CD4-positive, alpha-beta T cell (primary cell): Measurements from ENCODE around the gene P4HTM. TPM values are rescaled to one million over a fixed set of nuclear protein-coding genes. Genes with fewer than 3 reads are reported as not detected.

Source experiments
- ATAC-seq: fragments of 200-7000 bp; cut with Tn5 transposase; one replicate; pipeline ENCODE4 v1.10.0; 2022; ENCODE audit warnings: mild to moderate bottlenecking; ENCODE audit not compliant: poor library complexity
- CTCF ChIA-PET: fragments of 350-600 bp; sonication (Branson Sonifier 250); formaldehyde crosslinking; loops from one replicate; lab custom pipeline; 2021; ENCODE audit warnings: antibody characterized with exemption, inconsistent platforms; lab: Charles Lee
- POLR2A ChIA-PET: fragments of 350-600 bp; sonication (Branson Sonifier 250); formaldehyde crosslinking; loops from one replicate; lab custom pipeline; 2021; ENCODE audit warnings: antibody characterized with exemption, inconsistent platforms; lab: Charles Lee
- DNase-seq, 14 experiments: peaks; one replicate each; pipeline ENCODE4 v3.0.0-alpha.2; 2013 to 2020; ENCODE audit warnings: mixed read lengths in 2 of 14
- H3K27ac ChIP-seq, 2 donors: one replicate each; pipeline versions ENCODE4 v1.5.1 to v1.7.0; 2013; ENCODE audit warnings: low read length in 2 of 2, low read depth in 1 of 2, mild to moderate bottlenecking in 1 of 2
- H3K27me3 ChIP-seq, 2 experiments: 1 replicate in 1 of 2; 2 replicates in 1 of 2; pipeline versions ENCODE4 v1.6.1 to v1.7.0; 2013; ENCODE audit warnings: low read length in 2 of 2, control low read depth in 1 of 2, mild to moderate bottlenecking in 1 of 2, moderate library complexity in 1 of 2; ENCODE audit not compliant: insufficient read depth in 2 of 2, control insufficient read depth in 1 of 2
- H3K36me3 ChIP-seq: one replicate; pipeline ENCODE4 v1.6.1; 2013; ENCODE audit warnings: low read length, control low read depth; ENCODE audit not compliant: insufficient read depth
- H3K4me1 ChIP-seq: one replicate; pipeline ENCODE4 v1.6.1; 2013; ENCODE audit warnings: low read length, control low read depth; ENCODE audit not compliant: insufficient read depth
- H3K4me3 ChIP-seq: one replicate; pipeline ENCODE4 v1.5.1; 2013; ENCODE audit warnings: mild to moderate bottlenecking, low read length, moderate library complexity
- H3K9me3 ChIP-seq, 2 experiments: 1 replicate in 1 of 2; 2 replicates in 1 of 2; pipeline versions ENCODE4 v1.6.1 to v1.7.0; 2013; ENCODE audit warnings: low read length in 2 of 2, mild to moderate bottlenecking in 2 of 2, control low read depth in 1 of 2, moderate library complexity in 1 of 2; ENCODE audit not compliant: control insufficient read depth in 1 of 2, insufficient read depth in 1 of 2
- H3K27ac Mint-ChIP-seq: one replicate; pipeline ENCODE4 v1.8.0; 2020; ENCODE audit warnings: mixed read lengths
- H3K27me3 Mint-ChIP-seq: one replicate; pipeline ENCODE4 v1.8.0; 2021; ENCODE audit warnings: mixed read lengths
- H3K36me3 Mint-ChIP-seq: one replicate; pipeline ENCODE4 v1.8.0; 2021; ENCODE audit warnings: low read depth, mixed read lengths
- H3K4me1 Mint-ChIP-seq: one replicate; pipeline ENCODE4 v1.8.0; 2021; ENCODE audit warnings: low read depth, mixed read lengths
- H3K4me3 Mint-ChIP-seq: one replicate; pipeline ENCODE4 v1.8.0; 2020; ENCODE audit warnings: mild to moderate bottlenecking, mixed read lengths
- H3K9me3 Mint-ChIP-seq: one replicate; pipeline ENCODE4 v1.8.0; 2020; ENCODE audit warnings: mixed read lengths
- CTCF ChIP-seq: fragments of 200-600 bp; IDR thresholded peaks from one replicate; pipeline ENCODE4 v1.8.0; 2022; ENCODE audit warnings: antibody characterized with exemption, mild to moderate bottlenecking
- intact Hi-C, 2 experiments: fragments of 100-400 bp; cut with DNase I in 1 of 2; cut with micrococcal nuclease in 1 of 2; formaldehyde crosslinking; loops; one replicate each; pipeline versions ENCODE4 v1.15.1 to v1.9.0; 2023 to 2025; cut with DNase I, micrococcal nuclease
- total RNA-seq, 174 experiments: library from RNA in 2 of 174; stranded (reverse) in 2 of 174; gene quantifications; one replicate each; pipeline ENCODE4 v1.2.3 and lab custom pipeline; 2021 to 2026

Gene P4HTM
- total RNA-seq, 2 experiments from 2014 or later: 45.9 to 47.0 TPM

- no peak overlapping the region for H3K4me3 ChIP-seq
- peaks cover 48% of the 10 kb centered on the region for H3K36me3 Mint-ChIP-seq
- TF ChIP-seq CTCF: no peak
- no peak overlapping the region for H3K4me3 Mint-ChIP-seq
- no peak overlapping the region for H3K27ac Mint-ChIP-seq
- H3K4me1 Mint-ChIP-seq: peaks cover 21% of the 10 kb centered on the region
- ATAC-seq (no peak), DNase-seq (no peak)
- CTCF ChIA-PET: interaction anchor here (1.2 to 6.5 kb wide), 3 partner anchors 8 to 81 kb away, joined by 3 to 53 read pairs (median 6); partner anchors contain the start of genes P4HTM and QRICH1
- peaks cover 42% of the 10 kb centered on the region for H3K36me3 ChIP-seq
- H3K27me3 ChIP-seq: no peaks in the 10 kb centered on the region
- no peaks in the 10 kb centered on the region for H3K9me3 Mint-ChIP-seq
- intact Hi-C loops: loop anchor here in 1 of 2 experiments (5.0 kb wide), 1 partner anchor 296 kb away; the partner anchor contains the start of gene IP6K2
- no peak overlapping the region for H3K27ac ChIP-seq
- peaks cover 18% of the 10 kb centered on the region for H3K4me1 ChIP-seq
- no peaks in the 10 kb centered on the region for H3K9me3 ChIP-seq
- no peaks in the 10 kb centered on the region for H3K27me3 Mint-ChIP-seq
- POLR2A ChIA-PET: interaction anchor here (0.6 to 2.3 kb wide), 4 partner anchors 8 to 25 kb away, joined by 3 to 13 read pairs (median 4); partner anchors contain the start of genes IMPDH2 and NDUFAF3
Observed at GRCh38 chr3:49013113-49013737, 23.2 kb downstream of the P4HTM start.

- peak in 12 of 14 experiments; percentile 30 to 74 (median 46) for DNase-seq
- peak; percentile 46 for TF ChIP-seq CTCF
- Histone ChIP-seq H3K27ac (no peak overlapping the region), H3K4me1 (peaks cover 19% of the 10 kb centered on the region), H3K4me3 (no peak overlapping the region), H3K9me3 (no peaks in the 10 kb centered on the region), H3K27me3 (no peaks in the 10 kb centered on the region), H3K36me3 (peaks cover 42% of the 10 kb centered on the region)
- intact Hi-C loops: loop anchor here in 1 of 2 experiments (5.0 kb wide), 1 partner anchor 297 kb away; the partner anchor contains the start of gene IP6K2
- peaks cover 45% of the 10 kb centered on the region for H3K36me3 Mint-ChIP-seq
- ChIA-PET POLR2A (interaction anchor here (0.6 to 1.6 kb wide), 3 partner anchors 16 to 26 kb away, joined by 3 to 4 read pairs (median 3); partner anchors contain the start of gene IMPDH2), CTCF (interaction anchor here (0.5 to 6.5 kb wide), 3 partner anchors 25 to 80 kb away, joined by 3 to 53 read pairs (median 6); partner anchors contain the start of genes P4HTM and QRICH1)
- no peaks in the 10 kb centered on the region for H3K9me3 Mint-ChIP-seq
- ATAC-seq: peak; percentile 37
- no peak overlapping the region for H3K27ac Mint-ChIP-seq
- no peaks in the 10 kb centered on the region for H3K27me3 Mint-ChIP-seq
- H3K4me3 Mint-ChIP-seq: peak overlapping the region; percentile 15
- H3K4me1 Mint-ChIP-seq: peaks cover 24% of the 10 kb centered on the region
Observed at GRCh38 chr3:49013738-49014660, 24.0 kb downstream of the P4HTM start.

GRCh38 chr3:49015072-49015471 is 25.0 kb downstream of the P4HTM start:
- Histone ChIP-seq H3K36me3 (peaks cover 40% of the 10 kb centered on the region), H3K4me1 (peaks cover 29% of the 10 kb centered on the region), H3K9me3 (no peaks in the 10 kb centered on the region), H3K4me3 (no peak overlapping the region), H3K27me3 (no peaks in the 10 kb centered on the region), H3K27ac (no peak overlapping the region)
- DNase-seq: no peak
- H3K4me1 Mint-ChIP-seq: peaks cover 27% of the 10 kb centered on the region
- no peaks in the 10 kb centered on the region for H3K27me3 Mint-ChIP-seq
- H3K36me3 Mint-ChIP-seq: peaks cover 45% of the 10 kb centered on the region
- CTCF ChIA-PET: interaction anchor here (1.5 to 6.5 kb wide), 2 partner anchors 26 to 79 kb away, joined by 6 to 53 read pairs; partner anchors contain the start of genes P4HTM and QRICH1
- peak overlapping the region; percentile 67 for H3K4me3 Mint-ChIP-seq
- intact Hi-C loops: no loop called here
- peak overlapping the region; percentile 19 for H3K27ac Mint-ChIP-seq
- no peaks in the 10 kb centered on the region for H3K9me3 Mint-ChIP-seq
- ATAC-seq: no peak
- POLR2A ChIA-PET: no interaction called here
- no peak for TF ChIP-seq CTCF
